Parathyroid adenoma (tissue), 2 donors: Measurements from ENCODE around the gene ATF2.

Source experiments
- H2AFZ ChIP-seq: fragments of 300-600 bp; sonication (generic); one replicate; pipeline ENCODE4 v1.7.0; 2017; ENCODE audit warnings: antibody characterized with exemption, mild to moderate bottlenecking
- H3K27ac ChIP-seq: fragments of 300-600 bp; sonication (generic); one replicate; pipeline ENCODE4 v1.7.0; 2017
- H3K27me3 ChIP-seq: fragments of 300-600 bp; sonication (generic); one replicate; pipeline ENCODE4 v1.7.0; 2017; ENCODE audit warnings: low read length; ENCODE audit not compliant: control insufficient read depth, insufficient read depth
- H3K36me3 ChIP-seq: fragments of 300-600 bp; sonication (generic); one replicate; pipeline ENCODE4 v1.7.0; 2017; ENCODE audit warnings: low read length; ENCODE audit not compliant: control insufficient read depth, insufficient read depth
- H3K4me1 ChIP-seq: fragments of 300-600 bp; sonication (generic); one replicate; pipeline ENCODE4 v1.7.0; 2017; ENCODE audit warnings: control low read depth
- H3K4me2 ChIP-seq: fragments of 300-600 bp; sonication (generic); one replicate; pipeline ENCODE4 v1.7.0; 2017; ENCODE audit warnings: low read length
- H3K4me3 ChIP-seq: fragments of 300-600 bp; sonication (generic); one replicate; pipeline ENCODE4 v1.7.0; 2017; ENCODE audit warnings: low read depth, low read length
- H3K79me2 ChIP-seq: fragments of 300-600 bp; sonication (generic); one replicate; pipeline ENCODE4 v1.7.0; 2017; ENCODE audit warnings: control low read depth
- H3K9ac ChIP-seq: fragments of 300-600 bp; sonication (generic); one replicate; pipeline ENCODE4 v1.7.0; 2017; ENCODE audit warnings: mild to moderate bottlenecking
- H3K9me3 ChIP-seq: fragments of 300-600 bp; sonication (generic); one replicate; pipeline ENCODE4 v1.7.0; 2017; ENCODE audit warnings: low read length; ENCODE audit not compliant: control insufficient read depth
- TF ChIP-seq, protein P1 (sequence below): fragments of 300-600 bp; sonication (generic); IDR thresholded peaks from one replicate; pipeline ENCODE4 v1.7.0; 2017; ENCODE audit warnings: antibody characterized with exemption, mild to moderate bottlenecking
- donor health status: primary hyperparathyroidism.

Gene ATF2

DNA sequence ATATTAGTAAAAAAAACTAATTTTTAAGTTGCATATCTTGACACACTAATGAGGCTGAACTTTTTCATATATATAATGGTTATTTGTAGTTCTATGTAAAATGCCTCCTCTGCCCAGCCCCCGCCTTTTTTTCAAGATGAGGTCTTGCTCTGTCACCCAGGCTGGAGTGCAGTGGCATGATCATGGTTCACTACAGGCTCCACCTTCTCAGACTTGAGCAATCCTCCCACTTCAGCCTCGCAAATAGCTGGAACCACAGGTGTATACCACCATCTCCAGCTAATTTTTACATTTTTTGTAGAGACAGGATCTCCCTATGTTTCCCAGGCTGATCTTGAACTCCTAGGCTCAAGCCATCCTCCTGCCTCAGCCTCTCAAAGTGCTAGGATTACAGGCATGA, 24.3 kb downstream of the ATF2 start:
- Histone ChIP-seq H3K4me3 (no peak overlapping the region), H3K9ac (no peak overlapping the region), H2AFZ (no peak overlapping the region), H3K27ac (no peak overlapping the region), H3K4me2 (no peak overlapping the region), H3K79me2 (peaks cover 14% of the 10 kb centered on the region), H3K4me1 (peaks cover 6% of the 10 kb centered on the region), H3K9me3 (no peaks in the 10 kb centered on the region), H3K36me3 (no peaks in the 10 kb centered on the region), H3K27me3 (no peaks in the 10 kb centered on the region)
- TF ChIP-seq, protein P1, sequence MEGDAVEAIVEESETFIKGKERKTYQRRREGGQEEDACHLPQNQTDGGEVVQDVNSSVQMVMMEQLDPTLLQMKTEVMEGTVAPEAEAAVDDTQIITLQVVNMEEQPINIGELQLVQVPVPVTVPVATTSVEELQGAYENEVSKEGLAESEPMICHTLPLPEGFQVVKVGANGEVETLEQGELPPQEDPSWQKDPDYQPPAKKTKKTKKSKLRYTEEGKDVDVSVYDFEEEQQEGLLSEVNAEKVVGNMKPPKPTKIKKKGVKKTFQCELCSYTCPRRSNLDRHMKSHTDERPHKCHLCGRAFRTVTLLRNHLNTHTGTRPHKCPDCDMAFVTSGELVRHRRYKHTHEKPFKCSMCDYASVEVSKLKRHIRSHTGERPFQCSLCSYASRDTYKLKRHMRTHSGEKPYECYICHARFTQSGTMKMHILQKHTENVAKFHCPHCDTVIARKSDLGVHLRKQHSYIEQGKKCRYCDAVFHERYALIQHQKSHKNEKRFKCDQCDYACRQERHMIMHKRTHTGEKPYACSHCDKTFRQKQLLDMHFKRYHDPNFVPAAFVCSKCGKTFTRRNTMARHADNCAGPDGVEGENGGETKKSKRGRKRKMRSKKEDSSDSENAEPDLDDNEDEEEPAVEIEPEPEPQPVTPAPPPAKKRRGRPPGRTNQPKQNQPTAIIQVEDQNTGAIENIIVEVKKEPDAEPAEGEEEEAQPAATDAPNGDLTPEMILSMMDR = no peak

DNA sequence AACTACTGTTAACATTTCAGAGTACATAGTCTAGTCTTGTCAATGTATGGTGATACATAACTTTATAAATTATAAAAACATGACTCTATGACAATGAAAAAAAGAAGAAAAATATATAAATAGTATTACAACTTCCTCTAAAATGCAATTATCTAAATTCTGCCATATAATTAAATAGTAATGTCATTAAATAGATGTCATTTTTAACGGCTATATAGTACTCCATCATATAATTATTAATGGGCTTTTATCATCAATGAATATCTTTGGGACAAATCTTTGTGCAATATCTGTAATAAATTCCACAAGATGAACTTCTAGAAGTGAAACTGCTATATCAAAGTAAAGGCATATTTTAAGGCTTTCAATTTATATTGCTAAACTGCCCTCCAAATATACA, 24.8 kb downstream of the ATF2 start:
- Histone ChIP-seq H3K79me2 (peaks cover 19% of the 10 kb centered on the region), H3K4me2 (no peak overlapping the region), H2AFZ (no peak overlapping the region), H3K4me1 (peaks cover 1% of the 10 kb centered on the region), H3K4me3 (no peak overlapping the region), H3K9ac (no peak overlapping the region), H3K27me3 (no peaks in the 10 kb centered on the region), H3K9me3 (no peaks in the 10 kb centered on the region), H3K36me3 (no peaks in the 10 kb centered on the region), H3K27ac (no peak overlapping the region)
- TF ChIP-seq, protein P1 = no peak

DNA sequence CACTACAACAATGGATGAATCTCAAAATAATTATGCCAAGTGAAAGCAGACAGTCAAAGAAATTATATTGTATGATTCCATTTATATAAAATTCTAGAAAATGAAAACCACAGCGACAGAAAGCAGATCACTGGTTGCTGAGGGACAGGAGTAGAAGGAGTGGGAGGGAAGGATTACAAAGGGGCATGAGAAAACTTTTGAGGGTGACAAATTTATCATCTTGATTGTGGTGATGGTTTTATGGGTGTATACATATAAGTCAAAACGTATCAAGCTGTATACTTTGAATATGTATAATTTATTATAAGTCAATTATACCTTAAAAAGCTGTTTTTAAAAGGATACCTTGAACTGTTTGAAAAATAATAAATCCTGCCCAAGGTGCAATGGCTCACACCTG, 27.7 kb downstream of the ATF2 start:
- no peak overlapping the region for H3K27ac ChIP-seq
- H3K79me2 ChIP-seq = peaks cover 19% of the 10 kb centered on the region
- H3K27me3 ChIP-seq = no peaks in the 10 kb centered on the region
- H3K9me3 ChIP-seq = no peaks in the 10 kb centered on the region
- H3K36me3 ChIP-seq = no peaks in the 10 kb centered on the region
- TF ChIP-seq, protein P1 = no peak
- H3K9ac ChIP-seq = no peak overlapping the region
- H2AFZ ChIP-seq = no peak overlapping the region
- H3K4me2 ChIP-seq = no peak overlapping the region
- no peak overlapping the region for H3K4me3 ChIP-seq
- H3K4me1 ChIP-seq = no peaks in the 10 kb centered on the region

DNA sequence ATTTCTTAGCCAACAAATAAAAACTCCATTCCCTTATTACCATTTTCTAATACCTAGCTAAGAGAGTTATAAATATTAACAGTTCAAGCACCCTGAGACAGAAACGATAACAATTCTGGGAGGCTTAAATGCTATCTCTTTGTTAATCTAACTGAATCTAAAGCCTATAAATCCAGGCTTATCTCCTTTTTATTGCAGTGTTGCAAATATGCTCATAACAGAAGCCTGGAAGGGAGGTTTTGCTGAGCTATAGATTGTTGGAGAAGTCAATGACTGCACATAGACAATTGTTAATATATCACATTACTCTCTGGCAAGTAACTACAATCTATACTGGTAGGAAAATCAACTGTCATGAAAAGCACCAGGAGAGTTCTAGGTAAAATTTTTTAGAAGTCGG, 30.2 kb downstream of the ATF2 start:
- H3K79me2 ChIP-seq = peaks cover 9% of the 10 kb centered on the region

More for the DNA sequence above, 30.2 kb downstream of the ATF2 start:
- H3K36me3 ChIP-seq = no peaks in the 10 kb centered on the region
- no peak overlapping the region for H2AFZ ChIP-seq
- H3K4me3 ChIP-seq = no peak overlapping the region
- H3K9me3 ChIP-seq = no peaks in the 10 kb centered on the region
- no peak overlapping the region for H3K27ac ChIP-seq
- H3K27me3 ChIP-seq = no peaks in the 10 kb centered on the region
- H3K4me1 ChIP-seq = no peaks in the 10 kb centered on the region
- H3K4me2 ChIP-seq = no peak overlapping the region
- H3K9ac ChIP-seq = no peak overlapping the region
- TF ChIP-seq, protein P1 = no peak
